PFSK-1 (cell line): ENCODE results near the gene GALNT10.

Experiments used
- REST ChIP-seq, 2 experiments: IDR thresholded peaks; 2 replicates each; pipeline versions ENCODE4 v1.6.1 to v1.8.0; 2011 to 2012; ENCODE audit warnings: low read depth in 2 of 2, low read length in 2 of 2, control low read depth in 1 of 2, inconsistent platforms in 1 of 2, mild to moderate bottlenecking in 1 of 2, moderate library complexity in 1 of 2; ENCODE audit not compliant: insufficient read depth in 1 of 2
- SIN3A ChIP-seq: IDR thresholded peaks from 2 replicates; pipeline ENCODE4 v1.6.1; 2012; ENCODE audit warnings: mild to moderate bottlenecking, low read length, moderate library complexity, borderline replicate concordance; ENCODE audit not compliant: insufficient read depth
- TAF1 ChIP-seq: IDR thresholded peaks from 2 replicates; pipeline ENCODE4 v1.6.1; 2012; ENCODE audit warnings: low read length, control low read depth, borderline replicate concordance; ENCODE audit not compliant: insufficient read depth

DNA sequence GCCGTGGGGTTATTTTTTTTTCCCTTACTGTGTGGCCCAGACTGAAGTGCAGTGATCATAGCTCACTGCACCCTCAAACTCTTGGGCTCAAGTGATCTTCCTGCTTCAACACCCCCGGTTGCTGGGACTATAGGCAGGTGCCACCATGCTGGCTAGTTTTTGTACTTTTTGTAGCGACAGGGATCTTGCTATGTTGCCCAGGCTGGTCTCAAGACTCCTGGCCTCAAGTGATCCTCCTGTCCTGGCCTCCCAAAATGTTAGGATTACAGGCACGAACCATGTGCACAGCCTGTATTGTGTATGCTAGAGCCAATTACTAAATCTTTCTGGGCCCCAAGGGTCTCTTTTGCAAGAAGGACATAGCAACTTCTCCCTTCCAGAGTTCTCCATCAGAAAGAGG lies 23.1 kb downstream of the GALNT10 start:
- TF ChIP-seq REST (IDR thresholded peaks at IDR 0.05; ENCODE audit: insufficient read depth in 1 of 2, low read depth in 2 of 2, low read length in 2 of 2) (no peak), SIN3A (no peak), TAF1 (no peak)
